H1 (cell line): ENCODE measurements around the gene GAS7. TPM values are rescaled to one million over a fixed set of nuclear protein-coding genes. Genes with fewer than 3 reads are reported as not detected.

Source experiments
- RBBP5 ChIP-seq: IDR thresholded peaks from 2 replicates; pipeline ENCODE4 v1.7.1; 2012; ENCODE audit warnings: low read depth, mild to moderate bottlenecking, inconsistent platforms, low read length, moderate library complexity, borderline replicate concordance
- SP1 ChIP-seq: IDR thresholded peaks from 2 replicates; pipeline ENCODE4 v1.6.1; 2011; ENCODE audit warnings: low read depth, low read length
- SRF ChIP-seq: IDR thresholded peaks from 2 replicates; pipeline ENCODE4 v1.6.1; 2011; ENCODE audit warnings: mild to moderate bottlenecking, low read depth, low read length, moderate library complexity
- polyA plus RNA-seq, 7 experiments: library from polyadenylated mRNA; depleted of rRNA in 3 of 7; stranded (reverse) in 5 of 7; unstranded in 2 of 7; fragments of >200 nt in 5 of 7; fragments of 200-250 nt in 2 of 7; gene quantifications; 1 replicate in 5 of 7; 2 replicates in 1 of 7; 4 replicates in 1 of 7; pipeline versions ENCODE4 v1.2.1 to v1.2.3, GENCODE V29; 2011 to 2013; ENCODE audit warnings: missing spikeins in 2 of 7, mixed read lengths in 2 of 7
- total RNA-seq: library from RNA; stranded (reverse); fragmentation: NEBNext Ultra II Directional; extraction: Animal tissue kit (Norgen Biotek cat#: 25700); gene quantifications from 2 replicates; pipeline ENCODE4 v1.2.1, GENCODE V29; 2021

GAS7 gene
- total and polyA plus RNA-seq, 2 of the 8 experiments (the other 6 are each of a cell fraction or from before 2014, with no cell fraction given) = 5.0 to 14.5 TPM

GRCh38 chr17:10144456-10144855, 54.0 kb downstream of the GAS7 start (continued):
- TF ChIP-seq SRF (no peak), RBBP5 (no peak), SP1 (no peak)
